ENCODE measurements around the gene HIPK2.
"Not testable (repeated sequence)": the region's sequence is repeated elsewhere in the genome, so short reads cannot be mapped to it uniquely, and the experiment has no call there.

Gene HIPK2

GRCh38 chr7:139613971-139614411, 163.8 kb downstream of the HIPK2 start:
- no peak for DNase-seq (ENCODE audit: low spot score)
- no peak overlapping the region for H3K27ac ChIP-seq
- TF ChIP-seq CTCF (conservative IDR thresholded peaks at IDR 0.05; ENCODE audit: low read depth): no peak
- POLR2A ChIA-PET (ENCODE audit: low non-redundant PET): no interaction called here
- CTCF ChIA-PET: interaction anchor here (0.6 kb wide), 1 partner anchor 12 kb away, joined by 3 read pairs; no protein-coding TSS in a partner anchor

- DNase-seq (ENCODE audit: low spot score); CTCF ChIA-PET; POLR2A ChIA-PET (ENCODE audit: low non-redundant PET); H3K27ac ChIP-seq: not testable (repeated sequence)
Measured at GRCh38 chr7:139611556-139611955, 166.2 kb downstream of the HIPK2 start.

GRCh38 chr7:139610595-139610994, 167.2 kb downstream of the HIPK2 start:
- ChIA-PET POLR2A (ENCODE audit: low non-redundant PET) (no interaction called here), CTCF (no interaction called here)
- no peak overlapping the region for H3K27ac ChIP-seq
- DNase-seq (ENCODE audit: low spot score): no peak
- TF ChIP-seq CTCF (conservative IDR thresholded peaks at IDR 0.05; ENCODE audit: low read depth): no peak

GRCh38 chr7:139603896-139604295, 173.9 kb downstream of the HIPK2 start:
- TF ChIP-seq CTCF (conservative IDR thresholded peaks at IDR 0.05; ENCODE audit: low read depth): no peak
- DNase-seq (ENCODE audit: low spot score): no peak
- 0 out of 2 replicates have a peak overlapping the region, but pooled peaks have one; percentile 1 for H3K27ac ChIP-seq
- POLR2A ChIA-PET (ENCODE audit: low non-redundant PET): no interaction called here
- CTCF ChIA-PET: no interaction called here

GRCh38 chr7:139603282-139603681, 174.5 kb downstream of the HIPK2 start:
- H3K27ac ChIP-seq: no peak overlapping the region
- POLR2A ChIA-PET (ENCODE audit: low non-redundant PET): no interaction called here
- TF ChIP-seq CTCF (conservative IDR thresholded peaks at IDR 0.05; ENCODE audit: low read depth): no peak
- CTCF ChIA-PET: no interaction called here
- no peak for DNase-seq (ENCODE audit: low spot score)

- POLR2A ChIA-PET (ENCODE audit: low non-redundant PET): no interaction called here
- H3K27ac ChIP-seq: no peak overlapping the region
- DNase-seq (ENCODE audit: low spot score): peak; percentile 18
- CTCF ChIA-PET: interaction anchor here (0.6 to 1.4 kb wide), 9 partner anchors 12 to 729 kb away, joined by 3 to 4 read pairs (median 3); no protein-coding TSS in a partner anchor
- peak; percentile 70 for TF ChIP-seq CTCF (conservative IDR thresholded peaks at IDR 0.05; ENCODE audit: low read depth)
Measured at GRCh38 chr7:139602143-139602722, 175.6 kb downstream of the HIPK2 start.

- no peak for DNase-seq (ENCODE audit: low spot score)
- H3K27ac ChIP-seq: no peak overlapping the region
- POLR2A ChIA-PET (ENCODE audit: low non-redundant PET): interaction anchor here (0.7 kb wide), 1 partner anchor 388 kb away, joined by 4 read pairs; no protein-coding TSS in a partner anchor
- CTCF ChIA-PET: interaction anchor here (0.6 to 1.1 kb wide), 3 partner anchors 13 to 402 kb away, joined by 3 to 4 read pairs (median 3); no protein-coding TSS in a partner anchor
- TF ChIP-seq CTCF (conservative IDR thresholded peaks at IDR 0.05; ENCODE audit: low read depth): no peak
Measured at GRCh38 chr7:139601176-139601575, 176.6 kb downstream of the HIPK2 start.
